CD4-positive, alpha-beta T cell (primary cell): ENCODE data around the gene DYNLRB1. TPM values are rescaled to one million over a fixed set of nuclear protein-coding genes. Genes with fewer than 3 reads are reported as not detected.

Experiments
- ATAC-seq: fragments of 200-7000 bp; cut with Tn5 transposase; one replicate; pipeline ENCODE4 v1.10.0; 2022; ENCODE audit warnings: mild to moderate bottlenecking; ENCODE audit not compliant: poor library complexity
- CTCF ChIA-PET: fragments of 350-600 bp; sonication (Branson Sonifier 250); formaldehyde crosslinking; loops from one replicate; lab custom pipeline; 2021; ENCODE audit warnings: antibody characterized with exemption, inconsistent platforms; lab: Charles Lee
- POLR2A ChIA-PET: fragments of 350-600 bp; sonication (Branson Sonifier 250); formaldehyde crosslinking; loops from one replicate; lab custom pipeline; 2021; ENCODE audit warnings: antibody characterized with exemption, inconsistent platforms; lab: Charles Lee
- DNase-seq, 14 experiments: peaks; one replicate each; pipeline ENCODE4 v3.0.0-alpha.2; 2013 to 2020; ENCODE audit warnings: mixed read lengths in 2 of 14
- H3K27ac ChIP-seq, 2 donors: one replicate each; pipeline versions ENCODE4 v1.5.1 to v1.7.0; 2013; ENCODE audit warnings: low read length in 2 of 2, low read depth in 1 of 2, mild to moderate bottlenecking in 1 of 2
- H3K27me3 ChIP-seq, 2 experiments: 1 replicate in 1 of 2; 2 replicates in 1 of 2; pipeline versions ENCODE4 v1.6.1 to v1.7.0; 2013; ENCODE audit warnings: low read length in 2 of 2, control low read depth in 1 of 2, mild to moderate bottlenecking in 1 of 2, moderate library complexity in 1 of 2; ENCODE audit not compliant: insufficient read depth in 2 of 2, control insufficient read depth in 1 of 2
- H3K36me3 ChIP-seq: one replicate; pipeline ENCODE4 v1.6.1; 2013; ENCODE audit warnings: low read length, control low read depth; ENCODE audit not compliant: insufficient read depth
- H3K4me1 ChIP-seq: one replicate; pipeline ENCODE4 v1.6.1; 2013; ENCODE audit warnings: low read length, control low read depth; ENCODE audit not compliant: insufficient read depth
- H3K4me3 ChIP-seq: one replicate; pipeline ENCODE4 v1.5.1; 2013; ENCODE audit warnings: mild to moderate bottlenecking, low read length, moderate library complexity
- H3K9me3 ChIP-seq, 2 experiments: 1 replicate in 1 of 2; 2 replicates in 1 of 2; pipeline versions ENCODE4 v1.6.1 to v1.7.0; 2013; ENCODE audit warnings: low read length in 2 of 2, mild to moderate bottlenecking in 2 of 2, control low read depth in 1 of 2, moderate library complexity in 1 of 2; ENCODE audit not compliant: control insufficient read depth in 1 of 2, insufficient read depth in 1 of 2
- H3K27ac Mint-ChIP-seq: one replicate; pipeline ENCODE4 v1.8.0; 2020; ENCODE audit warnings: mixed read lengths
- H3K27me3 Mint-ChIP-seq: one replicate; pipeline ENCODE4 v1.8.0; 2021; ENCODE audit warnings: mixed read lengths
- H3K36me3 Mint-ChIP-seq: one replicate; pipeline ENCODE4 v1.8.0; 2021; ENCODE audit warnings: low read depth, mixed read lengths
- H3K4me1 Mint-ChIP-seq: one replicate; pipeline ENCODE4 v1.8.0; 2021; ENCODE audit warnings: low read depth, mixed read lengths
- H3K4me3 Mint-ChIP-seq: one replicate; pipeline ENCODE4 v1.8.0; 2020; ENCODE audit warnings: mild to moderate bottlenecking, mixed read lengths
- H3K9me3 Mint-ChIP-seq: one replicate; pipeline ENCODE4 v1.8.0; 2020; ENCODE audit warnings: mixed read lengths
- CTCF ChIP-seq: fragments of 200-600 bp; IDR thresholded peaks from one replicate; pipeline ENCODE4 v1.8.0; 2022; ENCODE audit warnings: antibody characterized with exemption, mild to moderate bottlenecking
- intact Hi-C, 2 experiments: fragments of 100-400 bp; cut with DNase I in 1 of 2; cut with micrococcal nuclease in 1 of 2; formaldehyde crosslinking; loops; one replicate each; pipeline versions ENCODE4 v1.15.1 to v1.9.0; 2023 to 2025; cut with DNase I, micrococcal nuclease
- total RNA-seq, 174 experiments: library from RNA in 2 of 174; stranded (reverse) in 2 of 174; gene quantifications; one replicate each; pipeline ENCODE4 v1.2.3 and lab custom pipeline; 2021 to 2026

Gene DYNLRB1
- total RNA-seq, 2 experiments from 2014 or later: 38.3 to 40.3 TPM

- Histone ChIP-seq H3K36me3 (peaks cover 38% of the 10 kb centered on the region), H3K9me3 (no peaks in the 10 kb centered on the region), H3K4me3 (no peak overlapping the region), H3K27me3 (no peaks in the 10 kb centered on the region), H3K27ac (peak overlapping the region; percentile 10 to 80), H3K4me1 (peaks cover 42% of the 10 kb centered on the region)
- CTCF ChIA-PET: no interaction called here
- no peak for ATAC-seq
- Mint-ChIP-seq H3K27me3 (no peaks in the 10 kb centered on the region), H3K36me3 (peaks cover 40% of the 10 kb centered on the region), H3K9me3 (no peaks in the 10 kb centered on the region), H3K27ac (peak overlapping the region; percentile 79), H3K4me3 (no peak overlapping the region), H3K4me1 (peaks cover 40% of the 10 kb centered on the region)
- no peak for TF ChIP-seq CTCF
- intact Hi-C loops: no loop called here
- no peak for DNase-seq
- POLR2A ChIA-PET: no interaction called here
These were observed 25.7 kb downstream of the DYNLRB1 start for GRCh38 chr20:34541917-34542316.

- peak overlapping the region; percentile 33 for H3K27ac Mint-ChIP-seq
- intact Hi-C loops: no loop called here
- peaks cover 42% of the 10 kb centered on the region for H3K4me1 ChIP-seq
- ATAC-seq: no peak
- ChIA-PET POLR2A (no interaction called here), CTCF (no interaction called here)
- peaks cover 35% of the 10 kb centered on the region for H3K36me3 Mint-ChIP-seq
- H3K4me1 Mint-ChIP-seq: peaks cover 36% of the 10 kb centered on the region
- no peaks in the 10 kb centered on the region for H3K27me3 Mint-ChIP-seq
- no peaks in the 10 kb centered on the region for H3K9me3 Mint-ChIP-seq
- TF ChIP-seq CTCF: no peak
- H3K4me3 Mint-ChIP-seq: no peak overlapping the region
- H3K27me3 ChIP-seq: no peaks in the 10 kb centered on the region
- no peak overlapping the region for H3K4me3 ChIP-seq
- H3K27ac ChIP-seq: peak overlapping the region in 1 of 2 donors; percentile 80
- DNase-seq: no peak
- H3K36me3 ChIP-seq: peaks cover 32% of the 10 kb centered on the region
- H3K9me3 ChIP-seq: no peaks in the 10 kb centered on the region
These were observed 26.2 kb downstream of the DYNLRB1 start for GRCh38 chr20:34542439-34542838.

GRCh38 chr20:34543463-34544056 is 27.3 kb downstream of the DYNLRB1 start:
- peaks cover 35% of the 10 kb centered on the region for H3K4me1 Mint-ChIP-seq
- Histone ChIP-seq H3K36me3 (peaks cover 28% of the 10 kb centered on the region), H3K4me1 (peaks cover 42% of the 10 kb centered on the region), H3K27ac (no peak overlapping the region), H3K27me3 (no peaks in the 10 kb centered on the region), H3K9me3 (no peaks in the 10 kb centered on the region), H3K4me3 (no peak overlapping the region)
- ChIA-PET CTCF (interaction anchor here (1.3 kb wide), 1 partner anchor 167 kb away, joined by 3 read pairs; no protein-coding TSS in a partner anchor), POLR2A (interaction anchor here (1.9 kb wide), 1 partner anchor 27 kb away, joined by 9 read pairs; the partner anchor contains the start of gene DYNLRB1)
- ATAC-seq (no peak), DNase-seq (no peak)
- no peak overlapping the region for H3K4me3 Mint-ChIP-seq
- no peaks in the 10 kb centered on the region for H3K9me3 Mint-ChIP-seq
- intact Hi-C loops: no loop called here
- H3K27ac Mint-ChIP-seq: peak overlapping the region; percentile 24
- peaks cover 32% of the 10 kb centered on the region for H3K36me3 Mint-ChIP-seq
- H3K27me3 Mint-ChIP-seq: no peaks in the 10 kb centered on the region
- no peak for TF ChIP-seq CTCF
